ENCODE measurements around the gene FOXP1.

The FOXP1 gene

DNA sequence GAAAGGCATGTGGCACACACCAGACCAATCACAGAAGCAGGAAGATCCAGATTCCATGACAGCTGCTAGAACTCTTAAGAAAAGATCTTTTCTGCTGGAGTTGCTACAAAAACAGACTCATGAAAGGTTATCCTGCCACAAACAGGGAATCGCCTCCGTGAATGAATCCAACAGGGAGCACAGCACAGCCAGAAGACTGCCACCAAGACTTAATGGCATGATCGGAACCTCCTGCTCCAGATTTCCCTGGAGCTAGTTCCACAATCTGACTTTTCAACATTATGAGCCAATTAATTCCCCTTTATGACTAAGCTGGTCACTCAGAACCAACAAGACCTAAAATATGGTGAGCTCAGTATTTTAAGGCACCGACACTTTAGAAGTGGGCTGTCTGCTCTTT, 232.5 kb downstream of the FOXP1 start:
- no peak for TF ChIP-seq EZH2phosphoT487 (IDR thresholded peaks at IDR 0.05; ENCODE audit: borderline replicate concordance, low read length)
- TF ChIP-seq, protein P1, sequence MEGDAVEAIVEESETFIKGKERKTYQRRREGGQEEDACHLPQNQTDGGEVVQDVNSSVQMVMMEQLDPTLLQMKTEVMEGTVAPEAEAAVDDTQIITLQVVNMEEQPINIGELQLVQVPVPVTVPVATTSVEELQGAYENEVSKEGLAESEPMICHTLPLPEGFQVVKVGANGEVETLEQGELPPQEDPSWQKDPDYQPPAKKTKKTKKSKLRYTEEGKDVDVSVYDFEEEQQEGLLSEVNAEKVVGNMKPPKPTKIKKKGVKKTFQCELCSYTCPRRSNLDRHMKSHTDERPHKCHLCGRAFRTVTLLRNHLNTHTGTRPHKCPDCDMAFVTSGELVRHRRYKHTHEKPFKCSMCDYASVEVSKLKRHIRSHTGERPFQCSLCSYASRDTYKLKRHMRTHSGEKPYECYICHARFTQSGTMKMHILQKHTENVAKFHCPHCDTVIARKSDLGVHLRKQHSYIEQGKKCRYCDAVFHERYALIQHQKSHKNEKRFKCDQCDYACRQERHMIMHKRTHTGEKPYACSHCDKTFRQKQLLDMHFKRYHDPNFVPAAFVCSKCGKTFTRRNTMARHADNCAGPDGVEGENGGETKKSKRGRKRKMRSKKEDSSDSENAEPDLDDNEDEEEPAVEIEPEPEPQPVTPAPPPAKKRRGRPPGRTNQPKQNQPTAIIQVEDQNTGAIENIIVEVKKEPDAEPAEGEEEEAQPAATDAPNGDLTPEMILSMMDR (IDR thresholded peaks at IDR 0.05; ENCODE audit: low read depth, low read length, poor library complexity, severe bottlenecking): no peak
- Histone ChIP-seq H3K9me3 (ENCODE audit: control insufficient read depth, insufficient read depth, low read length) (no peaks in the 10 kb centered on the region), H3K36me3 (ENCODE audit: control insufficient read depth, low read length) (peaks cover 18% of the 10 kb centered on the region), H3K4me1 (ENCODE audit: control insufficient read depth, low read length) (peaks cover 47% of the 10 kb centered on the region), H3F3A (ENCODE audit: control insufficient read depth, insufficient read depth) (0 out of 2 replicates have a peak, but pooled peaks cover 2% of the 10 kb centered on the region), H3K4me3 (ENCODE audit: low read length) (no peak overlapping the region), H3K79me2 (ENCODE audit: control insufficient read depth, low read length) (peaks cover 74% of the 10 kb centered on the region), H4K20me1 (ENCODE audit: control insufficient read depth, insufficient read depth, low read depth, low read length) (peaks cover 19% of the 10 kb centered on the region; the same call in 1 of the 2 replicates), H3K9me2 (replicated peaks; ENCODE audit: control insufficient read depth, low read length) (no peaks in the 10 kb centered on the region), H3K4me2 (ENCODE audit: low read length) (no peak overlapping the region), H3K27me3 (ENCODE audit: control insufficient read depth, low read length) (no peaks in the 10 kb centered on the region), H3K27ac (ENCODE audit: low read depth, low read length) (no peak overlapping the region)

DNA sequence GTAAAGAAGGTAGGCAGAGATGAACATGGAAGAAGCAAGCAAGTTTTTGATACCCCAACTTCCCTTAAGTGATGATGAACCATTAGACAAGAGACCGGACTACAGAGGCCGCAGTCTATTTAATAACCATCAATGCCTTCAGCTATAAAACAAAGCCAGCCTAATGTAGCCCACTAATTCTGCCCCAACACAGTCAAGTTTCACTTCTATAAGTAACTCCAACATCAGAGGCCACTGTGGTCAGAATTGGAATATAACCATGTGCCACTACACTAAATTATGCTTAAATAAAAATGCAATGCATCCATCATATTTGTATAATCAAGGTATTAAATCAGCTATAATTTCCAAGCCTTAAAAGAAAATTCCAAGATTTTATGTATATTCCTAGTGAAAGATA, 234.7 kb downstream of the FOXP1 start:
- no peak for TF ChIP-seq EZH2phosphoT487 (IDR thresholded peaks at IDR 0.05; ENCODE audit: borderline replicate concordance, low read length)
- TF ChIP-seq, protein P1 (IDR thresholded peaks at IDR 0.05; ENCODE audit: low read depth, low read length, poor library complexity, severe bottlenecking): no peak
- Histone ChIP-seq H3K4me2 (ENCODE audit: low read length) (0 out of 2 replicates have a peak overlapping the region, but pooled peaks have one; percentile 2), H4K20me1 (ENCODE audit: control insufficient read depth, insufficient read depth, low read depth, low read length) (0 out of 2 replicates have a peak, but pooled peaks cover 10% of the 10 kb centered on the region), H3K27me3 (ENCODE audit: control insufficient read depth, low read length) (no peaks in the 10 kb centered on the region), H3K36me3 (ENCODE audit: control insufficient read depth, low read length) (peaks cover 7% of the 10 kb centered on the region; the same call in 1 of the 2 replicates), H3K27ac (ENCODE audit: low read depth, low read length) (no peak overlapping the region), H3K9me3 (ENCODE audit: control insufficient read depth, insufficient read depth, low read length) (no peaks in the 10 kb centered on the region), H3K79me2 (ENCODE audit: control insufficient read depth, low read length) (peaks cover 60% of the 10 kb centered on the region), H3K4me1 (ENCODE audit: control insufficient read depth, low read length) (peaks cover 38% of the 10 kb centered on the region), H3K4me3 (ENCODE audit: low read length) (no peak overlapping the region), H3F3A (ENCODE audit: control insufficient read depth, insufficient read depth) (0 out of 2 replicates have a peak, but pooled peaks cover 2% of the 10 kb centered on the region), H3K9me2 (replicated peaks; ENCODE audit: control insufficient read depth, low read length) (no peaks in the 10 kb centered on the region)

DNA sequence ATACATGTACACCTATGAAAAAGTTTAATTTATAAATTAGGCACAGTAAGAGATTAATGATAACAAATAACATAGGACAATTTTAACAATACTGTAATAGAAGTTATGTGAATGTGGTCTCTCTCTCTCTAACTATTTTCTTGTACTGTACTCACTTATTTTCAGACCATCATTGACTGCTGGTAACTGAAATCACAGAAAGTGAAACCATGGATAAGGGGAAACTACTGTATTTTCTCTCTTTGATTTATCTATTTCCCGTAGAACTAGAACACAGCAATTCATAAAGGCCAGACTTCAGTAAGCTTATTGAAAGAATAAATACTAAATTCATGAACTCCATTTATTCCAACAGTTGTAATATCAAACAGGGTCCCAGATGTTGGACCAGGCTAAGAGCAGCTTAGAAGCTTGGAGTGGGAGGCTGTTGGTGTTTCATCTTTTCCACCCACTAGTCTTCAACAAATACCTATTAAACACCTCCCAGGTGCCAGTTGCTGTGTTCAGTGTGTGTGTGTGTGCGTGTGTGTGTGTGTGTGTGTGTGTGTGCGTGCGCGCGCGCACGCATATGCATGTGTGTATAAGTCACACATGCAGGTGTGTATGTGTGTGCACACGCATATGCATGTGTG, 235.4 kb downstream of the FOXP1 start:
- Histone ChIP-seq H4K20me1 (ENCODE audit: control insufficient read depth, insufficient read depth, low read depth, low read length) (0 out of 2 replicates have a peak, but pooled peaks cover 10% of the 10 kb centered on the region), H3K36me3 (ENCODE audit: control insufficient read depth, low read length) (peaks cover 7% of the 10 kb centered on the region; the same call in 1 of the 2 replicates), H3K4me1 (ENCODE audit: control insufficient read depth, low read length) (peaks cover 31% of the 10 kb centered on the region), H3K9me2 (replicated peaks; ENCODE audit: control insufficient read depth, low read length) (no peaks in the 10 kb centered on the region), H3K27me3 (ENCODE audit: control insufficient read depth, low read length) (no peaks in the 10 kb centered on the region), H3F3A (ENCODE audit: control insufficient read depth, insufficient read depth) (no peaks in the 10 kb centered on the region), H3K4me3 (ENCODE audit: low read length) (no peak overlapping the region), H3K79me2 (ENCODE audit: control insufficient read depth, low read length) (peaks cover 55% of the 10 kb centered on the region), H3K27ac (ENCODE audit: low read depth, low read length) (no peak overlapping the region), H3K9me3 (ENCODE audit: control insufficient read depth, insufficient read depth, low read length) (no peaks in the 10 kb centered on the region), H3K4me2 (ENCODE audit: low read length) (peak overlapping the region; percentile 22; the same call in 1 of the 2 replicates)
- TF ChIP-seq, protein P1 (IDR thresholded peaks at IDR 0.05; ENCODE audit: low read depth, low read length, poor library complexity, severe bottlenecking): no peak
- TF ChIP-seq EZH2phosphoT487 (IDR thresholded peaks at IDR 0.05; ENCODE audit: borderline replicate concordance, low read length): no peak
